ENCODE data around the gene LRCH1.

Gene LRCH1

GRCh38 chr13:46771693-46772092 is 218.7 kb downstream of the LRCH1 start:
- H3K4me3 ChIP-seq (ENCODE audit: low read length), result no peak overlapping the region
- DNase-seq (ENCODE audit: low read depth), result no peak
- no peak for TF ChIP-seq CTCF (IDR thresholded peaks at IDR 0.05; ENCODE audit: insufficient read depth, low read depth, low read length, missing control alignments)

GRCh38 chr13:46773541-46773940 is 220.6 kb downstream of the LRCH1 start:
- DNase-seq (ENCODE audit: low read depth), result no peak
- no peak for TF ChIP-seq CTCF (IDR thresholded peaks at IDR 0.05; ENCODE audit: insufficient read depth, low read depth, low read length, missing control alignments)
- H3K4me3 ChIP-seq (ENCODE audit: low read length), result no peak overlapping the region

GRCh38 chr13:46775385-46776107 is 222.6 kb downstream of the LRCH1 start:
- H3K4me3 ChIP-seq (ENCODE audit: low read length), result no peak overlapping the region
- no peak for TF ChIP-seq CTCF (IDR thresholded peaks at IDR 0.05; ENCODE audit: insufficient read depth, low read depth, low read length, missing control alignments)
- DNase-seq (ENCODE audit: low read depth), result no peak

- no peak for TF ChIP-seq CTCF (IDR thresholded peaks at IDR 0.05; ENCODE audit: insufficient read depth, low read depth, low read length, missing control alignments)
- DNase-seq (ENCODE audit: low read depth), result no peak
- H3K4me3 ChIP-seq (ENCODE audit: low read length), result no peak overlapping the region
Observed at GRCh38 chr13:46778095-46778494, 225.1 kb downstream of the LRCH1 start.

- H3K4me3 ChIP-seq (ENCODE audit: low read length), result no peak overlapping the region
- TF ChIP-seq CTCF (IDR thresholded peaks at IDR 0.05; ENCODE audit: insufficient read depth, low read depth, low read length, missing control alignments), result no peak
- DNase-seq (ENCODE audit: low read depth), result no peak
Observed at GRCh38 chr13:46778890-46779289, 225.9 kb downstream of the LRCH1 start.

- no peak overlapping the region for H3K4me3 ChIP-seq (ENCODE audit: low read length)
- TF ChIP-seq CTCF (IDR thresholded peaks at IDR 0.05; ENCODE audit: insufficient read depth, low read depth, low read length, missing control alignments), result no peak
- DNase-seq (ENCODE audit: low read depth), result no peak
Observed at GRCh38 chr13:46782066-46782465, 229.1 kb downstream of the LRCH1 start.

- no peak overlapping the region for H3K4me3 ChIP-seq (ENCODE audit: low read length)
- no peak for TF ChIP-seq CTCF (IDR thresholded peaks at IDR 0.05; ENCODE audit: insufficient read depth, low read depth, low read length, missing control alignments)
- DNase-seq (ENCODE audit: low read depth), result no peak
Observed at GRCh38 chr13:46782691-46783090, 229.7 kb downstream of the LRCH1 start.
